ENCODE measurements around the gene SLIT3. TPM values are rescaled to one million over a fixed set of nuclear protein-coding genes. Genes with fewer than 3 reads are reported as not detected.

Gene SLIT3
- total RNA-seq, 3 donors from 2014 or later (not counting 1 experiment from before 2014, with no cell fraction given): 0.34 to 0.80 TPM; not detected in 1

- H3K36me3 ChIP-seq (ENCODE audit: control insufficient read depth, insufficient read depth, low read length): no peaks in the 10 kb centered on the region
- intact Hi-C loops (cut with micrococcal nuclease): loop anchor here (10.0 kb wide), 1 partner anchor 601 kb away; no protein-coding TSS in a partner anchor
- DNase-seq (no peak), ATAC-seq (no peak)
- no peaks in the 10 kb centered on the region for H3K9me3 ChIP-seq (ENCODE audit: control insufficient read depth, insufficient read depth, low read length)
- H3K36me3 Mint-ChIP-seq: no peaks in the 10 kb centered on the region
- H3K27ac ChIP-seq (ENCODE audit: low read length): no peak overlapping the region
- H3K4me3 Mint-ChIP-seq: no peak overlapping the region
- WGBS (ENCODE audit: insufficient coverage): 87% methylated on average over 4 of the region's 4 CpGs
- H3K27me3 ChIP-seq (ENCODE audit: control insufficient read depth, insufficient read depth, low read length): no peaks in the 10 kb centered on the region
- H3K9me3 Mint-ChIP-seq: no peaks in the 10 kb centered on the region
- TF ChIP-seq CTCF (IDR thresholded peaks at IDR 0.05): no peak
- H3K27ac Mint-ChIP-seq: no peak overlapping the region
- no peaks in the 10 kb centered on the region for H3K4me1 ChIP-seq (ENCODE audit: control insufficient read depth, insufficient read depth, low read length)
- peaks cover 6 to 9% of the 10 kb centered on the region in 2 donors for H3K4me1 Mint-ChIP-seq
- no peak overlapping the region for H3K4me3 ChIP-seq (ENCODE audit: low read length)
- H3K27me3 Mint-ChIP-seq (ENCODE audit: low read depth in 2 of 2): peaks cover 27 to 35% of the 10 kb centered on the region in 2 donors
These were observed 4.4 kb upstream of the SLIT3 start for GRCh38 chr5:169305366-169305765.

- WGBS (ENCODE audit: insufficient coverage): 83% methylated on average over 1 of the region's 1 CpG
These were observed 3.2 kb upstream of the SLIT3 start for GRCh38 chr5:169304175-169304574.

GRCh38 chr5:169303119-169303515, 2.2 kb upstream of the SLIT3 start:
- H3K9me3 Mint-ChIP-seq: no peaks in the 10 kb centered on the region
- H3K27ac Mint-ChIP-seq: no peak overlapping the region
- peaks cover 6 to 9% of the 10 kb centered on the region in 2 donors for H3K4me1 Mint-ChIP-seq
- no peak overlapping the region for H3K4me3 Mint-ChIP-seq
- no peak for TF ChIP-seq CTCF (IDR thresholded peaks at IDR 0.05)
- peaks cover 39 to 49% of the 10 kb centered on the region in 2 donors for H3K27me3 Mint-ChIP-seq (ENCODE audit: low read depth in 2 of 2)
- H3K36me3 Mint-ChIP-seq: no peaks in the 10 kb centered on the region
- Histone ChIP-seq H3K27me3 (ENCODE audit: control insufficient read depth, insufficient read depth, low read length) (no peaks in the 10 kb centered on the region), H3K4me3 (ENCODE audit: low read length) (no peak overlapping the region), H3K36me3 (ENCODE audit: control insufficient read depth, insufficient read depth, low read length) (no peaks in the 10 kb centered on the region), H3K27ac (ENCODE audit: low read length) (no peak overlapping the region), H3K4me1 (ENCODE audit: control insufficient read depth, insufficient read depth, low read length) (no peaks in the 10 kb centered on the region), H3K9me3 (ENCODE audit: control insufficient read depth, insufficient read depth, low read length) (no peaks in the 10 kb centered on the region)
- ATAC-seq (no peak), DNase-seq (no peak)
- intact Hi-C loops (cut with micrococcal nuclease): loop anchor here (10.0 kb wide), 1 partner anchor 598 kb away; no protein-coding TSS in a partner anchor

More at GRCh38 chr5:169304175-169304574, 3.2 kb upstream of the SLIT3 start:
- Histone ChIP-seq H3K27me3 (ENCODE audit: control insufficient read depth, insufficient read depth, low read length) (no peaks in the 10 kb centered on the region), H3K27ac (ENCODE audit: low read length) (no peak overlapping the region), H3K4me1 (ENCODE audit: control insufficient read depth, insufficient read depth, low read length) (no peaks in the 10 kb centered on the region), H3K9me3 (ENCODE audit: control insufficient read depth, insufficient read depth, low read length) (no peaks in the 10 kb centered on the region), H3K4me3 (ENCODE audit: low read length) (no peak overlapping the region), H3K36me3 (ENCODE audit: control insufficient read depth, insufficient read depth, low read length) (no peaks in the 10 kb centered on the region)
- no peak for ATAC-seq
- no peak for DNase-seq
- intact Hi-C loops (cut with micrococcal nuclease): loop anchor here (10.0 kb wide), 1 partner anchor 599 kb away; no protein-coding TSS in a partner anchor
- Mint-ChIP-seq H3K27me3 (ENCODE audit: low read depth in 2 of 2) (peaks cover 34 to 41% of the 10 kb centered on the region in 2 donors), H3K9me3 (no peaks in the 10 kb centered on the region), H3K27ac (no peak overlapping the region), H3K4me3 (no peak overlapping the region), H3K4me1 (peaks cover 6 to 9% of the 10 kb centered on the region in 2 donors), H3K36me3 (no peaks in the 10 kb centered on the region)
- TF ChIP-seq CTCF (IDR thresholded peaks at IDR 0.05): no peak

All from natural killer cell (primary cell).